BLaER1 treated with 17β-estradiol and CSF1 and Interleukin-3, amounts not matched to agents 10 nM and 100 nM (cell line): Measurements from ENCODE around the gene FGF4.

Experiments
- H3K27ac ChIP-seq, 11 experiments: shearing (Covaris generic); formaldehyde crosslinking; 2 replicates each; pipeline ENCODE4 v1.8.1; 2022
- H3K27me3 ChIP-seq, 11 experiments: shearing (Covaris generic); formaldehyde crosslinking; 2 replicates each; pipeline ENCODE4 v1.8.1; 2022
- H3K36me3 ChIP-seq, 11 experiments: shearing (Covaris generic); formaldehyde crosslinking; 2 replicates each; pipeline ENCODE4 v1.8.1; 2022
- H3K4me1 ChIP-seq, 10 experiments: shearing (Covaris generic); formaldehyde crosslinking; 2 replicates each; pipeline ENCODE4 v1.8.1; 2022
- H3K4me2 ChIP-seq, 11 experiments: shearing (Covaris generic); formaldehyde crosslinking; 2 replicates each; pipeline ENCODE4 v1.8.1; 2022
- H3K4me3 ChIP-seq, 10 experiments: shearing (Covaris generic); formaldehyde crosslinking; 2 replicates each; pipeline ENCODE4 v1.8.1; 2022
- H3K9ac ChIP-seq, 11 experiments: shearing (Covaris generic); formaldehyde crosslinking; 2 replicates each; pipeline ENCODE4 v1.8.1; 2022
- H3K9me3 ChIP-seq, 11 experiments: shearing (Covaris generic); formaldehyde crosslinking; replicated peaks in 1 of 11; 2 replicates each; pipeline ENCODE4 v1.8.1; 2022
- H4K20me1 ChIP-seq, 11 experiments: shearing (Covaris generic); formaldehyde crosslinking; 2 replicates each; pipeline ENCODE4 v1.8.1; 2022
- Cebpa-rat ChIP-seq, 11 experiments: shearing (Covaris generic); IDR thresholded peaks; 2 replicates each; pipeline ENCODE4 v1.8.1; 2022

The FGF4 gene

GRCh38 chr11:69775163-69775755 is at the start of gene FGF4:
Gene FGF4 (minus strand): TSS chr11:69775341. CDS start chr11:69775084, 257 bp downstream.
- H4K20me1 ChIP-seq = peaks cover 0 to 46% (median 16%) of the 10 kb centered on the region in 11 experiments; a peak in 12 of 22 replicates
- H3K27ac ChIP-seq = no peak within 1 kb of the TSS
- H3K9ac ChIP-seq = peak within 1 kb of the TSS in 3 of 11 experiments; percentile 8 to 16 (median 15); a peak in 4 of 22 replicates
- peaks cover 35 to 52% (median 46%) of the 10 kb centered on the region in 11 experiments for H3K27me3 ChIP-seq
- H3K4me1 ChIP-seq = peaks cover 4 to 14% (median 11%) of the 10 kb centered on the region in 10 experiments; a peak in 15 of 20 replicates
- peak within 1 kb of the TSS; percentile 42 to 68 (median 52) for H3K4me3 ChIP-seq
- H3K36me3 ChIP-seq = no peaks in the 10 kb centered on the region
- peak within 1 kb of the TSS; percentile 75 to 97 (median 89) for H3K4me2 ChIP-seq
- no peaks in the 10 kb centered on the region for H3K9me3 ChIP-seq
- no peak for TF ChIP-seq Cebpa-rat (IDR thresholded peaks at IDR 0.05)

- peaks cover 0 to 67% (median 30%) of the 10 kb centered on the region in 11 experiments; a peak in 16 of 22 replicates for H4K20me1 ChIP-seq
- no peak overlapping the region for H3K27ac ChIP-seq
- H3K9me3 ChIP-seq = peaks cover 0 to 11% (median 0%) of the 10 kb centered on the region in 11 experiments; a peak in 3 of 22 replicates
- TF ChIP-seq Cebpa-rat (IDR thresholded peaks at IDR 0.05) = no peak
- H3K4me2 ChIP-seq = no peak overlapping the region
- no peak overlapping the region for H3K4me3 ChIP-seq
- H3K4me1 ChIP-seq = peaks cover 0 to 8% (median under 1%) of the 10 kb centered on the region in 10 experiments; a peak in 3 of 20 replicates
- peaks cover 56 to 73% (median 63%) of the 10 kb centered on the region in 11 experiments for H3K27me3 ChIP-seq
- H3K9ac ChIP-seq = no peak overlapping the region
- no peaks in the 10 kb centered on the region for H3K36me3 ChIP-seq
Observed at GRCh38 chr11:69823641-69824265, 48.6 kb upstream of the FGF4 start.

GRCh38 chr11:69822676-69823494 is 47.7 kb upstream of the FGF4 start:
- Histone ChIP-seq H3K9ac (no peak overlapping the region), H3K27me3 (peaks cover 64 to 81% (median 72%) of the 10 kb centered on the region in 11 experiments), H3K36me3 (no peaks in the 10 kb centered on the region), H3K27ac (no peak overlapping the region), H3K4me2 (no peak overlapping the region), H3K4me1 (peaks cover 5 to 15% (median 9%) of the 10 kb centered on the region in 10 experiments; a peak in 19 of 20 replicates), H4K20me1 (peaks cover 0 to 76% (median 38%) of the 10 kb centered on the region in 11 experiments; a peak in 19 of 22 replicates), H3K9me3 (peaks cover 0 to 9% (median 0%) of the 10 kb centered on the region in 11 experiments; a peak in 3 of 22 replicates), H3K4me3 (no peak overlapping the region)
- no peak for TF ChIP-seq Cebpa-rat (IDR thresholded peaks at IDR 0.05)

- Histone ChIP-seq H3K4me1 (peaks cover 17 to 28% (median 21%) of the 10 kb centered on the region in 10 experiments), H3K27me3 (peaks cover 77 to 95% (median 85%) of the 10 kb centered on the region in 11 experiments)
Observed at GRCh38 chr11:69821511-69822040, 46.4 kb upstream of the FGF4 start.

GRCh38 chr11:69820441-69820840 is 45.3 kb upstream of the FGF4 start:
- Histone ChIP-seq H3K9ac (no peak overlapping the region), H3K36me3 (no peaks in the 10 kb centered on the region), H3K4me3 (no peak overlapping the region), H3K4me2 (no peak overlapping the region), H4K20me1 (peaks cover 0 to 92% (median 62%) of the 10 kb centered on the region in 11 experiments; a peak in 19 of 22 replicates), H3K27me3 (peaks cover 89 to 100% (median 95%) of the 10 kb centered on the region in 11 experiments), H3K9me3 (no peaks in the 10 kb centered on the region), H3K4me1 (peaks cover 17 to 28% (median 21%) of the 10 kb centered on the region in 10 experiments), H3K27ac (no peak overlapping the region)
- TF ChIP-seq Cebpa-rat (IDR thresholded peaks at IDR 0.05) = no peak

More at GRCh38 chr11:69821511-69822040, 46.4 kb upstream of the FGF4 start:
- no peak overlapping the region for H3K4me3 ChIP-seq
- no peak for TF ChIP-seq Cebpa-rat (IDR thresholded peaks at IDR 0.05)
- H4K20me1 ChIP-seq = peaks cover 0 to 89% (median 51%) of the 10 kb centered on the region in 11 experiments; a peak in 19 of 22 replicates
- H3K9me3 ChIP-seq = no peaks in the 10 kb centered on the region
- no peak overlapping the region for H3K9ac ChIP-seq
- no peak overlapping the region for H3K27ac ChIP-seq
- no peaks in the 10 kb centered on the region for H3K36me3 ChIP-seq
- no peak overlapping the region for H3K4me2 ChIP-seq

GRCh38 chr11:69819541-69820070 is 44.5 kb upstream of the FGF4 start:
- Histone ChIP-seq H3K4me1 (peaks cover 17 to 24% (median 21%) of the 10 kb centered on the region in 10 experiments), H3K36me3 (no peaks in the 10 kb centered on the region), H4K20me1 (peaks cover 0 to 94% (median 62%) of the 10 kb centered on the region in 11 experiments; a peak in 19 of 22 replicates), H3K27ac (no peak overlapping the region), H3K4me3 (no peak overlapping the region), H3K9ac (no peak overlapping the region), H3K27me3 (peaks cover 97 to 100% (median 99%) of the 10 kb centered on the region in 11 experiments), H3K9me3 (0 out of 22 replicates have a peak, but pooled peaks cover 0 to 1% (median 0%) of the 10 kb centered on the region in 11 experiments), H3K4me2 (no peak overlapping the region)
- TF ChIP-seq Cebpa-rat (IDR thresholded peaks at IDR 0.05) = no peak

GRCh38 chr11:69818603-69819441 is 43.7 kb upstream of the FGF4 start, which contains the start of gene FGF3:
Gene FGF3 (minus strand): TSS chr11:69819416. CDS start chr11:69818933, 483 bp downstream.
- no peak for TF ChIP-seq Cebpa-rat (IDR thresholded peaks at IDR 0.05)
- H3K36me3 ChIP-seq = no peaks in the 10 kb centered on the region
- H3K27me3 ChIP-seq = peaks cover 98 to 100% (median 100%) of the 10 kb centered on the region in 11 experiments
- H4K20me1 ChIP-seq = peaks cover 0 to 92% (median 60%) of the 10 kb centered on the region in 11 experiments; a peak in 19 of 22 replicates
- no peak within 1 kb of the TSS for H3K27ac ChIP-seq
- H3K4me1 ChIP-seq = peaks cover 17 to 24% (median 21%) of the 10 kb centered on the region in 10 experiments
- H3K9me3 ChIP-seq = 0 out of 22 replicates have a peak, but pooled peaks cover 0 to 6% (median 0%) of the 10 kb centered on the region in 11 experiments
- no peak within 1 kb of the TSS for H3K9ac ChIP-seq
- H3K4me3 ChIP-seq = peak within 1 kb of the TSS in 7 of 10 experiments; percentile 42 to 64 (median 48); a peak in 8 of 20 replicates
- peak within 1 kb of the TSS; percentile 82 to 95 (median 90) for H3K4me2 ChIP-seq
